H9 (cell line): ENCODE measurements around the gene MKRN1. TPM values are rescaled to one million over a fixed set of nuclear protein-coding genes. Genes with fewer than 3 reads are reported as not detected.
"Not testable (repeated sequence)": the region's sequence is repeated elsewhere in the genome, so short reads cannot be mapped to it uniquely, and the experiment has no call there.

Source experiments
- DNase-seq: peaks from one replicate; pipeline ENCODE4 v3.0.0-alpha.2; 2017
- H2AFZ ChIP-seq: one replicate; pipeline ENCODE4 v1.6.1; 2013; ENCODE audit warnings: mild to moderate bottlenecking, low read length, control low read depth, moderate library complexity
- H2AK5ac ChIP-seq: 2 replicates; pipeline ENCODE4 v1.6.1; 2013; ENCODE audit warnings: low read length, control low read depth, mixed read lengths; ENCODE audit not compliant: insufficient read length
- H2BK120ac ChIP-seq: one replicate; pipeline ENCODE4 v1.6.1; 2013; ENCODE audit warnings: low read depth, mild to moderate bottlenecking, low read length, control low read depth, inconsistent platforms; ENCODE audit not compliant: poor library complexity, severe bottlenecking
- H2BK12ac ChIP-seq: 2 replicates; pipeline ENCODE4 v1.6.1; 2013; ENCODE audit warnings: low read length, control low read depth, mixed read lengths, low read depth; ENCODE audit not compliant: insufficient read length
- H2BK15ac ChIP-seq: 2 replicates; pipeline ENCODE4 v1.6.1; 2013; ENCODE audit warnings: low read depth, low read length, control low read depth
- H2BK20ac ChIP-seq: one replicate; pipeline ENCODE4 v1.6.1; 2013; ENCODE audit warnings: low read depth, mild to moderate bottlenecking, low read length, control low read depth, inconsistent platforms; ENCODE audit not compliant: poor library complexity, severe bottlenecking
- H2BK5ac ChIP-seq: 2 replicates; pipeline ENCODE4 v1.6.1; 2013; ENCODE audit warnings: low read length, control low read depth, mixed read lengths; ENCODE audit not compliant: insufficient read length
- H3K14ac ChIP-seq: 2 replicates; pipeline ENCODE4 v1.6.1; 2013; ENCODE audit warnings: low read length, control low read depth; ENCODE audit not compliant: insufficient read depth
- H3K18ac ChIP-seq: 2 replicates; pipeline ENCODE4 v1.6.1; 2013; ENCODE audit warnings: low read depth, mild to moderate bottlenecking, mixed read lengths, low read length, control low read depth; ENCODE audit not compliant: insufficient read length
- H3K23ac ChIP-seq: 2 replicates; pipeline ENCODE4 v1.6.1; 2013; ENCODE audit warnings: low read length, control low read depth, mixed read lengths, low read depth; ENCODE audit not compliant: insufficient read length
- H3K23me2 ChIP-seq: 2 replicates; pipeline ENCODE4 v1.6.1; 2013; ENCODE audit warnings: low read depth, mild to moderate bottlenecking, mixed read lengths, low read length, control low read depth; ENCODE audit not compliant: insufficient read length, poor library complexity, severe bottlenecking
- H3K27ac ChIP-seq: 2 replicates; pipeline ENCODE4 v1.5.1; 2013; ENCODE audit warnings: low read length, control low read depth, mixed read lengths, low read depth; ENCODE audit not compliant: insufficient read length
- H3K27me3 ChIP-seq: 2 replicates; pipeline ENCODE4 v1.6.1; 2013; ENCODE audit warnings: low read length, control low read depth, inconsistent platforms; ENCODE audit not compliant: insufficient read depth
- H3K4ac ChIP-seq: 2 replicates; pipeline ENCODE4 v1.6.1; 2013; ENCODE audit warnings: low read depth, mild to moderate bottlenecking, control low read depth, inconsistent platforms, low read length, moderate library complexity
- H3K4me1 ChIP-seq: 2 replicates; pipeline ENCODE4 v1.6.1; 2013; ENCODE audit warnings: low read length, control low read depth, inconsistent platforms; ENCODE audit not compliant: insufficient read depth
- H3K4me2 ChIP-seq: 2 replicates; pipeline ENCODE4 v1.6.1; 2013; ENCODE audit warnings: low read length, control low read depth, mixed read lengths; ENCODE audit not compliant: insufficient read length, insufficient read depth
- H3K56ac ChIP-seq: 2 replicates; pipeline ENCODE4 v1.6.1; 2013; ENCODE audit warnings: low read depth, mild to moderate bottlenecking, mixed read lengths, low read length, control low read depth; ENCODE audit not compliant: insufficient read length
- H3K79me1 ChIP-seq: 2 replicates; pipeline ENCODE4 v1.6.1; 2013; ENCODE audit warnings: low read depth, mild to moderate bottlenecking, moderate library complexity, low read length, control low read depth, inconsistent platforms; ENCODE audit not compliant: insufficient read depth, poor library complexity, severe bottlenecking
- H3K79me2 ChIP-seq: 2 replicates; pipeline ENCODE4 v1.6.1; 2013; ENCODE audit warnings: low read length, control low read depth, inconsistent platforms; ENCODE audit not compliant: insufficient read depth
- H3K9ac ChIP-seq: 2 replicates; pipeline ENCODE4 v1.6.1; 2013; ENCODE audit warnings: low read length, control low read depth, mixed read lengths; ENCODE audit not compliant: insufficient read length; ENCODE audit errors: extremely low read depth
- H3K9me3 ChIP-seq: one replicate; pipeline ENCODE4 v1.6.1; 2013; ENCODE audit warnings: low read depth, low read length, inconsistent platforms; ENCODE audit not compliant: control insufficient read depth
- H3T11ph ChIP-seq: one replicate; pipeline ENCODE4 v1.6.1; 2013; ENCODE audit warnings: mild to moderate bottlenecking, low read length, control low read depth, inconsistent platforms
- H4K20me1 ChIP-seq: one replicate; pipeline ENCODE4 v1.6.1; 2013; ENCODE audit not compliant: control insufficient read depth, insufficient read length, insufficient read depth
- H4K5ac ChIP-seq: 2 replicates; pipeline ENCODE4 v1.6.1; 2013; ENCODE audit warnings: low read depth, mild to moderate bottlenecking, mixed read lengths, low read length, control low read depth; ENCODE audit not compliant: insufficient read length
- H4K8ac ChIP-seq: replicated peaks from 2 replicates; pipeline ENCODE4 v1.6.1; 2013; ENCODE audit warnings: low read length, control low read depth, mixed read lengths, low read depth; ENCODE audit not compliant: insufficient read length
- H4K91ac ChIP-seq: 2 replicates; pipeline ENCODE4 v1.6.1; 2013; ENCODE audit warnings: low read depth, mild to moderate bottlenecking, moderate library complexity, mixed read lengths, low read length, control low read depth; ENCODE audit not compliant: insufficient read length
- H3K27ac Mint-ChIP-seq, 3 experiments: 2 replicates in 2 of 3; 3 replicates in 1 of 3; pipeline ENCODE4 v1.8.0; 2020 to 2021; ENCODE audit warnings: mixed read lengths in 3 of 3, mild to moderate bottlenecking in 1 of 3, moderate library complexity in 1 of 3
- H3K27me3 Mint-ChIP-seq: 2 replicates; pipeline ENCODE4 v1.8.0; 2021; ENCODE audit warnings: low read depth, mild to moderate bottlenecking, moderate library complexity, mixed read lengths
- H3K36me3 Mint-ChIP-seq, 3 experiments: 2 replicates in 2 of 3; 3 replicates in 1 of 3; pipeline ENCODE4 v1.8.0; 2020 to 2021; ENCODE audit warnings: low read depth in 3 of 3, mixed read lengths in 3 of 3; ENCODE audit not compliant: insufficient read depth in 1 of 3
- H3K4me1 Mint-ChIP-seq, 2 experiments: 2 replicates each; pipeline ENCODE4 v1.8.0; 2020; ENCODE audit warnings: mixed read lengths in 2 of 2
- H3K4me3 Mint-ChIP-seq, 2 experiments: 2 replicates in 1 of 2; 3 replicates in 1 of 2; pipeline ENCODE4 v1.8.0; 2020 to 2021; ENCODE audit warnings: mild to moderate bottlenecking in 2 of 2, mixed read lengths in 2 of 2, moderate library complexity in 1 of 2
- H3K9me3 Mint-ChIP-seq, 2 experiments: 2 replicates in 1 of 2; 3 replicates in 1 of 2; pipeline ENCODE4 v1.8.0; 2020; ENCODE audit warnings: mild to moderate bottlenecking in 2 of 2, mixed read lengths in 2 of 2, moderate library complexity in 1 of 2
- WGBS: extraction: QIAGEN DNeasy Blood & Tissue Kit; methylation state at CpG from one replicate; pipeline ENCODE4 v1.1.7; 2013; ENCODE audit warnings: missing lambda C conversion rate, low lambda C conversion rate, mixed read lengths; ENCODE audit not compliant: insufficient read length; ENCODE audit errors: extremely low coverage; 5-methylcytosine and 5-hydroxymethylcytosine counted together
- total RNA-seq: library from RNA; stranded (reverse); gene quantifications from 2 replicates; pipeline ENCODE4 v1.2.1, GENCODE V29; 2021
- TF ChIP-seq, protein P1 (sequence below): fragments of 200-600 bp; sonication (generic); conservative IDR thresholded peaks from 3 replicates; pipeline ENCODE4 v1.8.0; 2021; ENCODE audit warnings: antibody characterized with exemption, mild to moderate bottlenecking

The MKRN1 gene
- total RNA-seq, 1 experiment from 2014 or later: 106 TPM

DNA sequence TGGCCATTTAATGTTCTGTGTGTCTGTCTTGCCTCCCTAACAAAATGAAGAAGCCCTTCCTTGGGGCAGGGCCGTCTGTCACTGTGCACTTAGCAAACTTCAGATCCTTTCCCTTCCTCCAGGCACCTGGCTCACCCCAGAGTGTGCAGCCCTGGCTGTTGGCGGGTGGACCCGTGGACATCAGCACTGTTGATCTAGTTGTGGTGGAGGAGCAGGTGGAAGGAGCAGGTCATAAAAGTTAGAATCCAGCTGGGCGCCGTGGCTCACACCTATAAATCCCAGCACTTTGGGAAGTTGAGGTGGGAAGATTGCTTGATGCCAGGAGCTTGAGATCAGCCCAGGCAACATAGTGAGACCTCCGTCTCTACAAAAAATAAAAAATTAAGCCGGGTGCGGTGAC is 62.7 kb downstream of the MKRN1 start:
- Mint-ChIP-seq H3K4me1 (0 out of 4 replicates have a peak, but pooled peaks cover 0 to 3% of the 10 kb centered on the region in 2 experiments), H3K36me3 (peaks cover 7 to 35% (median 22%) of the 10 kb centered on the region in 3 experiments), H3K27me3 (no peaks in the 10 kb centered on the region), H3K27ac (peak overlapping the region in 1 of 3 experiments; percentile 18; a peak in 1 of 7 replicates), H3K4me3 (no peak overlapping the region), H3K9me3 (no peaks in the 10 kb centered on the region)
- DNase-seq: no peak
- H3K9me3 ChIP-seq: no peaks in the 10 kb centered on the region
- H4K8ac ChIP-seq: no peak overlapping the region
- TF ChIP-seq, protein P1, sequence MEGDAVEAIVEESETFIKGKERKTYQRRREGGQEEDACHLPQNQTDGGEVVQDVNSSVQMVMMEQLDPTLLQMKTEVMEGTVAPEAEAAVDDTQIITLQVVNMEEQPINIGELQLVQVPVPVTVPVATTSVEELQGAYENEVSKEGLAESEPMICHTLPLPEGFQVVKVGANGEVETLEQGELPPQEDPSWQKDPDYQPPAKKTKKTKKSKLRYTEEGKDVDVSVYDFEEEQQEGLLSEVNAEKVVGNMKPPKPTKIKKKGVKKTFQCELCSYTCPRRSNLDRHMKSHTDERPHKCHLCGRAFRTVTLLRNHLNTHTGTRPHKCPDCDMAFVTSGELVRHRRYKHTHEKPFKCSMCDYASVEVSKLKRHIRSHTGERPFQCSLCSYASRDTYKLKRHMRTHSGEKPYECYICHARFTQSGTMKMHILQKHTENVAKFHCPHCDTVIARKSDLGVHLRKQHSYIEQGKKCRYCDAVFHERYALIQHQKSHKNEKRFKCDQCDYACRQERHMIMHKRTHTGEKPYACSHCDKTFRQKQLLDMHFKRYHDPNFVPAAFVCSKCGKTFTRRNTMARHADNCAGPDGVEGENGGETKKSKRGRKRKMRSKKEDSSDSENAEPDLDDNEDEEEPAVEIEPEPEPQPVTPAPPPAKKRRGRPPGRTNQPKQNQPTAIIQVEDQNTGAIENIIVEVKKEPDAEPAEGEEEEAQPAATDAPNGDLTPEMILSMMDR: no peak
- H3K79me2 ChIP-seq: no peaks in the 10 kb centered on the region
- no peaks in the 10 kb centered on the region for H3K27me3 ChIP-seq
- no peaks in the 10 kb centered on the region for H3K4me1 ChIP-seq
- H2AK5ac ChIP-seq: no peak overlapping the region
- H2BK5ac ChIP-seq: no peak overlapping the region
- no peaks in the 10 kb centered on the region for H4K20me1 ChIP-seq
- no peak overlapping the region for H3K4ac ChIP-seq
- H2BK120ac ChIP-seq: no peak overlapping the region
- no peak overlapping the region for H3K9ac ChIP-seq
- H2BK15ac ChIP-seq: no peak overlapping the region
- H3K23me2 ChIP-seq: no peaks in the 10 kb centered on the region
- no peak overlapping the region for H3K56ac ChIP-seq
- no peak overlapping the region for H3T11ph ChIP-seq
- no peak overlapping the region for H3K18ac ChIP-seq
- H3K23ac ChIP-seq: no peak overlapping the region
- H4K91ac ChIP-seq: no peak overlapping the region
- H2BK20ac ChIP-seq: no peak overlapping the region
- no peak overlapping the region for H2BK12ac ChIP-seq
- no peak overlapping the region for H3K4me2 ChIP-seq
- no peak overlapping the region for H3K27ac ChIP-seq
- no peak overlapping the region for H2AFZ ChIP-seq
- H3K79me1 ChIP-seq: no peaks in the 10 kb centered on the region
- H3K14ac ChIP-seq: no peak overlapping the region
- no CpG with 5 or more reads among the region's 8 CpGs for WGBS
- H4K5ac ChIP-seq: no peak overlapping the region

DNA sequence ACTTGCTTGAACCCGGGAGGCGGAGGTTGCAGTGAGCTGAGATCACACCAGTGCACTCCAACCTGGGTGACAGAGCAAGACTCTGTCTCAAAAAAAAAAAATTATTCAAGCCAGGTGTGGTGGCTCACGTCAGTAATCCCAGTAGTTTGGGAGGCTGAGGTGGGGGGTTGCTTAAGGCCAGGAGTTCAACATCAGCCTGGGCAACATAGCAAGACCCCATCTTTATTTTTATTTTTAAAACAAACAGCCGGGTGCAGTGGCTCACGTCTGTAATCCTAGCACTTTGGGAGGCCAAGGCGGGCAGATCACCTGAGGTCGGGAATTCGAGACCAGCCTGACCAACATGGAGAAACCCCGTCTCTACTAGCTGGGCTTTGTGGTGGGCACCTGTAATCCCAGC is 63.5 kb downstream of the MKRN1 start:
- not testable (repeated sequence) for DNase-seq

More for the DNA sequence above, 63.5 kb downstream of the MKRN1 start:
- not testable (repeated sequence) for H3K4me1 ChIP-seq, H4K5ac ChIP-seq, H3K4me1 Mint-ChIP-seq, H3K4me3 Mint-ChIP-seq, H3K18ac ChIP-seq, H2BK120ac ChIP-seq, H3K4me2 ChIP-seq, H3K27ac ChIP-seq, H3K4ac ChIP-seq, H3K9me3 Mint-ChIP-seq, H3K9ac ChIP-seq, H2AFZ ChIP-seq, H2AK5ac ChIP-seq, H3K27ac Mint-ChIP-seq, H2BK20ac ChIP-seq, H2BK5ac ChIP-seq, H2BK12ac ChIP-seq, H4K8ac ChIP-seq, H3K23ac ChIP-seq, H3K9me3 ChIP-seq, H3K27me3 ChIP-seq, H3K23me2 ChIP-seq, H4K20me1 ChIP-seq, H3K14ac ChIP-seq, H4K91ac ChIP-seq, H3T11ph ChIP-seq, H3K27me3 Mint-ChIP-seq, H3K79me2 ChIP-seq, H2BK15ac ChIP-seq, H3K79me1 ChIP-seq, H3K56ac ChIP-seq
- WGBS: no CpG with 5 or more reads among the region's 9 CpGs
- H3K36me3 Mint-ChIP-seq: peaks cover 12 to 40% (median 28%) of the 10 kb centered on the region in 3 experiments
